ENCODE data around the gene KLRF1. TPM values are rescaled to one million over a fixed set of nuclear protein-coding genes. Genes with fewer than 3 reads are reported as not detected.

KLRF1 gene
- total RNA-seq, 2 donors from 2014 or later = not detected

DNA sequence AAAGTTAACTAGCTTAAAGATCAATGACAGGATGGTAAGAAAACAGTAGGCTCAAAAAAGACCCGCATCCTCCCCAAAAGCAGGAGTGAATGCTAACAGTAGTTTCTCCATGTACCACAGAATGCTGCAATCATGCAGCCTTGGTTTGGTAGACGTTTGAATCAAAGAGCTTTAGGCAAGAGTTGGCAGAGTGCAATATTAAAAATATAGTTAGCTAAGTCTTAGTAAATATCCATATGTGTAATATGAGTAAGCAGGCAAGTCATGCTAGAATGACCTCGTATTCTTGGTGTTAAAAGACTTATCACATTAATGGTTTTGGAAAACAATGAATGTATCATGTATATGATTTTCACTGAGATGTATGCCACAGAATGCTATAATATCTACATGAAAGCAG lies 18.8 kb upstream of the KLRF1 start:
- no peaks in the 10 kb centered on the region for H3K36me3 ChIP-seq (replicated peaks in 1 of 2; ENCODE audit: insufficient read depth in 1 of 2, low read depth in 2 of 2)
- ATAC-seq (no peak), DNase-seq (no peak)
- 56 to 61% methylated on average over 3 of the region's 3 CpGs for WGBS, 2 donors
- no peak overlapping the region for H3K27ac ChIP-seq
- intact Hi-C loops (cut with DNase I) = no loop called here
- H3K27me3 ChIP-seq = no peaks in the 10 kb centered on the region
- no peaks in the 10 kb centered on the region for H3K9me3 ChIP-seq
- no peak overlapping the region for H3K4me3 ChIP-seq
- no peak for TF ChIP-seq POLR2A (IDR thresholded peaks at IDR 0.05)
- TF ChIP-seq, protein P1, sequence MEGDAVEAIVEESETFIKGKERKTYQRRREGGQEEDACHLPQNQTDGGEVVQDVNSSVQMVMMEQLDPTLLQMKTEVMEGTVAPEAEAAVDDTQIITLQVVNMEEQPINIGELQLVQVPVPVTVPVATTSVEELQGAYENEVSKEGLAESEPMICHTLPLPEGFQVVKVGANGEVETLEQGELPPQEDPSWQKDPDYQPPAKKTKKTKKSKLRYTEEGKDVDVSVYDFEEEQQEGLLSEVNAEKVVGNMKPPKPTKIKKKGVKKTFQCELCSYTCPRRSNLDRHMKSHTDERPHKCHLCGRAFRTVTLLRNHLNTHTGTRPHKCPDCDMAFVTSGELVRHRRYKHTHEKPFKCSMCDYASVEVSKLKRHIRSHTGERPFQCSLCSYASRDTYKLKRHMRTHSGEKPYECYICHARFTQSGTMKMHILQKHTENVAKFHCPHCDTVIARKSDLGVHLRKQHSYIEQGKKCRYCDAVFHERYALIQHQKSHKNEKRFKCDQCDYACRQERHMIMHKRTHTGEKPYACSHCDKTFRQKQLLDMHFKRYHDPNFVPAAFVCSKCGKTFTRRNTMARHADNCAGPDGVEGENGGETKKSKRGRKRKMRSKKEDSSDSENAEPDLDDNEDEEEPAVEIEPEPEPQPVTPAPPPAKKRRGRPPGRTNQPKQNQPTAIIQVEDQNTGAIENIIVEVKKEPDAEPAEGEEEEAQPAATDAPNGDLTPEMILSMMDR (IDR thresholded peaks at IDR 0.05) = no peak
- peaks cover 1% of the 10 kb centered on the region for H3K4me1 ChIP-seq

DNA sequence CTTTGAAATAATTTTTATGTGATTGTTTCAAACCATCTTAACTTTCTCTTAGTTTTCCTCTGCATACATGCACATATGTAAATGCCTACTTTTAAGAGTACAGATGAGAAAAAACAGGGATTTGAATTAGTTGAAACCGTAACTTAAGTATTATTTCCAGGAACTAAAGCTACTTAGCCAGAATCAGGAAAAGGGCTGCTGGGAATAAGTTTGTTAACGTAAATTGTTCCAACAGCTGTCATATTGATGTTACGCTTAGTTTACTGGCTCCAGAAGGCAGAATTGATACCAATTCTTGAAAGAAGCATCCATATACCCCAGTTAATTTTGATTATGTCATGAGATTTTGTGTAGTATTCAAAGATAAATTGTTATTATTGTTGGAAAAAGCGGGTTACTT lies 17.9 kb upstream of the KLRF1 start:
- no peak for ATAC-seq
- Histone ChIP-seq H3K4me1 (peaks cover 7% of the 10 kb centered on the region), H3K27me3 (no peaks in the 10 kb centered on the region), H3K36me3 (replicated peaks in 1 of 2; ENCODE audit: insufficient read depth in 1 of 2, low read depth in 2 of 2) (no peaks in the 10 kb centered on the region), H3K27ac (no peak overlapping the region), H3K9me3 (no peaks in the 10 kb centered on the region), H3K4me3 (no peak overlapping the region)
- TF ChIP-seq POLR2A (IDR thresholded peaks at IDR 0.05) = no peak
- TF ChIP-seq, protein P1 (IDR thresholded peaks at IDR 0.05) = no peak
- WGBS, 2 donors = 78 to 79% methylated on average over 4 of the region's 4 CpGs
- no peak for DNase-seq
- intact Hi-C loops (cut with DNase I) = no loop called here

DNA sequence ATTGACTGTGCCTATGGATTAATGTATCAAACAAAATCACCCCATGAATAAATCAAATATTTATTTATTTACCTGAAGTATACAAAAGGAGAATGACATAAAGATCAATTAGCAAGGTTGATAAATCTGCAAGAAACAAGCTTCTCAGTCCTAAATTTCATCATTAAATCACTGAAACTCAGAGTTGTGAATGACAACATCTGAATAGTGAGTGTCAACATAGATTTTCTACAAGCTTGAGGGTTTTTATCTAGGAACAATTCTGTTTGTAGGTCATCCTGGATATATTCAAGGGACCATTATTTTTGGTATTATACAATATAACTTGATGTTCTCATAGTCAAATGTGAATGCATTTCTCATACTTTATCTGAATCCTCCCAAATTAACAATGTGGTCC lies 17.4 kb upstream of the KLRF1 start:
- no peak overlapping the region for H3K27ac ChIP-seq
- H3K4me1 ChIP-seq = peaks cover 7% of the 10 kb centered on the region
- no peak for ATAC-seq
- H3K27me3 ChIP-seq = no peaks in the 10 kb centered on the region
- DNase-seq = no peak
- H3K4me3 ChIP-seq = no peak overlapping the region
- TF ChIP-seq, protein P1 (IDR thresholded peaks at IDR 0.05) = no peak
- TF ChIP-seq POLR2A (IDR thresholded peaks at IDR 0.05) = no peak
- H3K9me3 ChIP-seq = no peaks in the 10 kb centered on the region
- no peaks in the 10 kb centered on the region for H3K36me3 ChIP-seq (replicated peaks in 1 of 2; ENCODE audit: insufficient read depth in 1 of 2, low read depth in 2 of 2)
- intact Hi-C loops (cut with DNase I) = no loop called here

DNA sequence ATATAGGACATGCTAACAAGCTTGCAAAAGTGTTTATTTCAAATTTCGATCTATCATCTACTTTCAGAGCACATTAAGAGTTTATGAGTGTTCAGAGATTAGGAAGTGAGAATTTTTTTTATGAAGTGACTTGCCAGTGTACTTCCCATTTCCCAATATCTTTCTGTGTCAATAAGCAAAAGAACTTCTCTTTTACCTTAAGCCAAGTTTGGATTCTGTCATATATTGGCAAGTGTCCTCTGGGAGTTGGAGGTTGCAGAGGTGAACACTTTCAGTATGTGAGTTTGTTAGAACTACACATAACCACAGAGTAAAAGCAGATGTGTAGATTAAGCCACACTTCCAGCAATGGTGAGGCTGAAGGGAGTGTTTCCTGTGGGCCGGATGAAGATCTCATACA lies 16.6 kb upstream of the KLRF1 start:
- no peaks in the 10 kb centered on the region for H3K27me3 ChIP-seq
- no peak overlapping the region for H3K4me3 ChIP-seq
- ATAC-seq = no peak
- H3K9me3 ChIP-seq = no peaks in the 10 kb centered on the region
- WGBS, 2 donors = 63 to 79% methylated on average over 2 of the region's 2 CpGs
- no peak for TF ChIP-seq POLR2A (IDR thresholded peaks at IDR 0.05)
- TF ChIP-seq, protein P1 (IDR thresholded peaks at IDR 0.05) = no peak
- H3K27ac ChIP-seq = no peak overlapping the region
- DNase-seq = no peak
- intact Hi-C loops (cut with DNase I) = no loop called here
- H3K36me3 ChIP-seq (replicated peaks in 1 of 2; ENCODE audit: insufficient read depth in 1 of 2, low read depth in 2 of 2) = no peaks in the 10 kb centered on the region
- H3K4me1 ChIP-seq = peaks cover 7% of the 10 kb centered on the region

DNA sequence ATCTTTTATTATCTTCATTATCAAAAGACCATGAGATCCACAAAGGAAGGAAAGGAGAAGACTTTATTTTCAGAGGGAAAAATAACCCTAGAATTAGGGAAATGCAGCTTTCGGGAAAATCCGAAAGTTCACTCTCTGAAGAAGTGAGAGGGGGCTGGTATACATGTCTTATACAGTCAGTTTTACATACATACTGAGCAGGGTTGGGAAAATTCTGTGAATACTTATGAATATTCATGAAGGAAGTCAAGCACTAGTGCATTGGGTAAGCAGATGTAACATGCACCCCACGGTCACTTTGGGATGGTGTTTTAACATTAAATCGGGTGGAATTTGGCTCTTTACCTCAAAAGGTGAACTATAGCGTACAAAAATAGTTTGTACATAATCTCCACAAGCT lies 15.7 kb upstream of the KLRF1 start:
- ATAC-seq (no peak), DNase-seq (no peak)
- WGBS, 2 donors = 72 to 78% methylated on average over 5 of the region's 5 CpGs
- no peaks in the 10 kb centered on the region for H3K36me3 ChIP-seq (replicated peaks in 1 of 2; ENCODE audit: insufficient read depth in 1 of 2, low read depth in 2 of 2)
- H3K9me3 ChIP-seq = no peaks in the 10 kb centered on the region
- no peak overlapping the region for H3K27ac ChIP-seq
- peaks cover 7% of the 10 kb centered on the region for H3K4me1 ChIP-seq
- H3K4me3 ChIP-seq = no peak overlapping the region
- intact Hi-C loops (cut with DNase I) = no loop called here
- TF ChIP-seq, protein P1 (IDR thresholded peaks at IDR 0.05) = no peak
- TF ChIP-seq POLR2A (IDR thresholded peaks at IDR 0.05) = no peak
- H3K27me3 ChIP-seq = no peaks in the 10 kb centered on the region
